NCI-H82 treated with DMSO at 0.1 percent for 48 hours (cell line): ENCODE data around the gene TP73.
A peak's percentile ranks its signal among the peaks of the same experiment; 100 is the strongest.

Experiments used
- DNase-seq: peaks from one replicate; lab custom pipeline; 2025; ENCODE audit not compliant: unreplicated experiment; lab: John Stamatoyannopoulos, UW

Gene TP73

GRCh38 chr1:3705341-3705950 is 53.1 kb downstream of the TP73 start:
- no peak for DNase-seq

- no peak for DNase-seq
Measured at GRCh38 chr1:3706651-3707297, 54.5 kb downstream of the TP73 start.

GRCh38 chr1:3707298-3707938 is 55.1 kb downstream of the TP73 start:
- DNase-seq, result no peak

GRCh38 chr1:3707939-3708328 is 55.6 kb downstream of the TP73 start:
- no peak for DNase-seq

- no peak for DNase-seq
Measured at GRCh38 chr1:3708791-3709190, 56.5 kb downstream of the TP73 start.

- no peak for DNase-seq
Measured at GRCh38 chr1:3710251-3710650, 57.9 kb downstream of the TP73 start.

GRCh38 chr1:3711381-3711779 is 59.1 kb downstream of the TP73 start:
- DNase-seq, result no peak

GRCh38 chr1:3711780-3712451 is 59.6 kb downstream of the TP73 start:
- no peak for DNase-seq

GRCh38 chr1:3712573-3713535 is 60.5 kb downstream of the TP73 start:
- no peak for DNase-seq

GRCh38 chr1:3713840-3714239 is 61.5 kb downstream of the TP73 start:
- DNase-seq, result no peak

- DNase-seq, result no peak
Measured at GRCh38 chr1:3714284-3714741, 62.0 kb downstream of the TP73 start.

- DNase-seq, result no peak
Measured at GRCh38 chr1:3714814-3715213, 62.5 kb downstream of the TP73 start.

GRCh38 chr1:3716351-3716750 is 64.0 kb downstream of the TP73 start:
- DNase-seq, result no peak

GRCh38 chr1:3717041-3717714 is 64.9 kb downstream of the TP73 start:
- no peak for DNase-seq

GRCh38 chr1:3717715-3718601 is 65.6 kb downstream of the TP73 start:
- no peak for DNase-seq

- DNase-seq, result no peak
Measured at GRCh38 chr1:3718764-3719163, 66.4 kb downstream of the TP73 start.

- no peak for DNase-seq
Measured at GRCh38 chr1:3721955-3722465, 69.7 kb downstream of the TP73 start.

GRCh38 chr1:3722846-3723245 is 70.5 kb downstream of the TP73 start:
- DNase-seq, result no peak

GRCh38 chr1:3724416-3725030 is 72.2 kb downstream of the TP73 start:
- DNase-seq, result peak; percentile 50
